Activated CD8-positive, alpha-beta memory T cell treated with anti-CD3 and anti-CD28 coated beads, Interleukin-2, amount 10 ng/mL, durations not matched to agents 7 days and 5 days (primary cell): ENCODE data around the gene GRIN2C. TPM values are rescaled to one million over a fixed set of nuclear protein-coding genes. Genes with fewer than 3 reads are reported as not detected.

Experiments
- ATAC-seq: fragments of 150-1000 bp; cut with Tn5 transposase; one replicate; pipeline ENCODE4 v1.10.0; 2021; ENCODE audit warnings: moderate library complexity
- CTCF ChIA-PET: fragments of 350-600 bp; sonication (Branson Sonifier 250); formaldehyde crosslinking; loops from one replicate; lab custom pipeline; 2021; ENCODE audit warnings: antibody characterized with exemption; lab: Charles Lee
- DNase-seq: peaks from one replicate; pipeline ENCODE4 v3.0.0-alpha.2; 2020
- H3K27ac Mint-ChIP-seq: one replicate; pipeline ENCODE4 v1.8.0; 2021; ENCODE audit warnings: mild to moderate bottlenecking, mixed read lengths
- H3K27me3 Mint-ChIP-seq: one replicate; pipeline ENCODE4 v1.8.0; 2021; ENCODE audit warnings: mixed read lengths
- H3K36me3 Mint-ChIP-seq: one replicate; pipeline ENCODE4 v1.8.0; 2021; ENCODE audit warnings: mild to moderate bottlenecking, mixed read lengths
- H3K4me1 Mint-ChIP-seq: one replicate; pipeline ENCODE4 v1.8.0; 2021; ENCODE audit warnings: mixed read lengths
- H3K4me3 Mint-ChIP-seq: one replicate; pipeline ENCODE4 v1.8.0; 2021; ENCODE audit warnings: mild to moderate bottlenecking, moderate library complexity, mixed read lengths
- H3K9me3 Mint-ChIP-seq: one replicate; pipeline ENCODE4 v1.8.0; 2022; ENCODE audit warnings: low read depth, mixed read lengths
- total RNA-seq, 2 experiments: library from RNA; stranded (reverse); gene quantifications; one replicate each; pipeline ENCODE4 v1.2.3, GENCODE V29; 2021

The GRIN2C gene
- total RNA-seq, 2 experiments from 2014 or later: 0.07 to 0.09 TPM

GRCh38 chr17:74803388-74803930, 56.2 kb downstream of the GRIN2C start:
- no peak overlapping the region for H3K4me3 Mint-ChIP-seq
- DNase-seq: no peak
- no peaks in the 10 kb centered on the region for H3K27me3 Mint-ChIP-seq
- H3K27ac Mint-ChIP-seq: no peak overlapping the region
- no peaks in the 10 kb centered on the region for H3K9me3 Mint-ChIP-seq
- CTCF ChIA-PET: no interaction called here
- H3K4me1 Mint-ChIP-seq: no peaks in the 10 kb centered on the region
- no peak for ATAC-seq
- H3K36me3 Mint-ChIP-seq: peaks cover 4% of the 10 kb centered on the region

GRCh38 chr17:74801896-74802295, 57.8 kb downstream of the GRIN2C start:
- ATAC-seq (no peak), DNase-seq (no peak)
- Mint-ChIP-seq H3K36me3 (peaks cover 6% of the 10 kb centered on the region), H3K9me3 (no peaks in the 10 kb centered on the region), H3K4me1 (peaks cover 6% of the 10 kb centered on the region), H3K27ac (no peak overlapping the region), H3K27me3 (no peaks in the 10 kb centered on the region), H3K4me3 (no peak overlapping the region)
- CTCF ChIA-PET: interaction anchor here (1.0 kb wide), 1 partner anchor 11 kb away, joined by 5 read pairs; no protein-coding TSS in a partner anchor

- Mint-ChIP-seq H3K9me3 (no peaks in the 10 kb centered on the region), H3K36me3 (peaks cover 6% of the 10 kb centered on the region), H3K4me3 (no peak overlapping the region), H3K27ac (no peak overlapping the region), H3K4me1 (peaks cover 6% of the 10 kb centered on the region), H3K27me3 (no peaks in the 10 kb centered on the region)
- ATAC-seq: no peak
- DNase-seq: no peak
- CTCF ChIA-PET: interaction anchor here (1.3 kb wide), 1 partner anchor 9 kb away, joined by 5 read pairs; no protein-coding TSS in a partner anchor
Observed at GRCh38 chr17:74800531-74800930, 59.2 kb downstream of the GRIN2C start.

- Mint-ChIP-seq H3K9me3 (no peaks in the 10 kb centered on the region), H3K4me1 (peaks cover 6% of the 10 kb centered on the region), H3K27me3 (no peaks in the 10 kb centered on the region), H3K36me3 (peaks cover 10% of the 10 kb centered on the region), H3K4me3 (no peak overlapping the region), H3K27ac (no peak overlapping the region)
- no peak for DNase-seq
- CTCF ChIA-PET: no interaction called here
- no peak for ATAC-seq
Observed at GRCh38 chr17:74799097-74799496, 60.6 kb downstream of the GRIN2C start.

GRCh38 chr17:74798239-74798707, 61.4 kb downstream of the GRIN2C start:
- no peaks in the 10 kb centered on the region for H3K9me3 Mint-ChIP-seq
- CTCF ChIA-PET: no interaction called here
- peaks cover 6% of the 10 kb centered on the region for H3K4me1 Mint-ChIP-seq
- H3K27ac Mint-ChIP-seq: no peak overlapping the region
- DNase-seq: no peak
- H3K36me3 Mint-ChIP-seq: peaks cover 11% of the 10 kb centered on the region
- H3K4me3 Mint-ChIP-seq: no peak overlapping the region
- ATAC-seq: no peak
- no peaks in the 10 kb centered on the region for H3K27me3 Mint-ChIP-seq

- Mint-ChIP-seq H3K27me3 (no peaks in the 10 kb centered on the region), H3K27ac (no peak overlapping the region), H3K4me3 (no peak overlapping the region), H3K36me3 (peaks cover 15% of the 10 kb centered on the region), H3K9me3 (no peaks in the 10 kb centered on the region), H3K4me1 (peaks cover 7% of the 10 kb centered on the region)
- DNase-seq: no peak
- no peak for ATAC-seq
- CTCF ChIA-PET: no interaction called here
Observed at GRCh38 chr17:74797824-74798223, 61.9 kb downstream of the GRIN2C start.

- no peaks in the 10 kb centered on the region for H3K27me3 Mint-ChIP-seq
- H3K9me3 Mint-ChIP-seq: no peaks in the 10 kb centered on the region
- CTCF ChIA-PET: interaction anchor here (1.1 to 1.8 kb wide), 2 partner anchors 64 to 140 kb away, joined by 3 to 4 read pairs; no protein-coding TSS in a partner anchor
- DNase-seq: no peak
- H3K36me3 Mint-ChIP-seq: peaks cover 16% of the 10 kb centered on the region
- peaks cover 8% of the 10 kb centered on the region for H3K4me1 Mint-ChIP-seq
- H3K4me3 Mint-ChIP-seq: no peak overlapping the region
- no peak for ATAC-seq
- no peak overlapping the region for H3K27ac Mint-ChIP-seq
Observed at GRCh38 chr17:74796866-74797265, 62.8 kb downstream of the GRIN2C start.

- peaks cover 12% of the 10 kb centered on the region for H3K4me1 Mint-ChIP-seq
- CTCF ChIA-PET: interaction anchor here (1.1 to 1.8 kb wide), 3 partner anchors 37 to 139 kb away, joined by 3 to 4 read pairs (median 3); no protein-coding TSS in a partner anchor
- H3K9me3 Mint-ChIP-seq: no peaks in the 10 kb centered on the region
- H3K36me3 Mint-ChIP-seq: peaks cover 16% of the 10 kb centered on the region
- ATAC-seq (no peak), DNase-seq (no peak)
- no peaks in the 10 kb centered on the region for H3K27me3 Mint-ChIP-seq
- H3K4me3 Mint-ChIP-seq: no peak overlapping the region
- no peak overlapping the region for H3K27ac Mint-ChIP-seq
Observed at GRCh38 chr17:74796211-74796610, 63.5 kb downstream of the GRIN2C start.

GRCh38 chr17:74795327-74796020, 64.2 kb downstream of the GRIN2C start:
- DNase-seq (no peak), ATAC-seq (no peak)
- Mint-ChIP-seq H3K4me1 (peaks cover 19% of the 10 kb centered on the region), H3K36me3 (peaks cover 19% of the 10 kb centered on the region), H3K9me3 (no peaks in the 10 kb centered on the region), H3K27ac (no peak overlapping the region), H3K27me3 (no peaks in the 10 kb centered on the region), H3K4me3 (no peak overlapping the region)
- CTCF ChIA-PET: interaction anchor here (1.1 to 8.7 kb wide), 4 partner anchors 36 to 138 kb away, joined by 3 to 262 read pairs (median 4); partner anchors contain the start of genes FDXR and GRIN2C

- Mint-ChIP-seq H3K27ac (no peak overlapping the region), H3K27me3 (no peaks in the 10 kb centered on the region), H3K4me3 (no peak overlapping the region), H3K4me1 (peaks cover 25% of the 10 kb centered on the region), H3K36me3 (peaks cover 20% of the 10 kb centered on the region), H3K9me3 (no peaks in the 10 kb centered on the region)
- ATAC-seq: no peak
- DNase-seq: no peak
- CTCF ChIA-PET: interaction anchor here (1.1 to 8.7 kb wide), 9 partner anchors 14 to 227 kb away, joined by 3 to 262 read pairs (median 11); partner anchors contain the start of genes FDXR, GRIN2C and NAT9
Observed at GRCh38 chr17:74792586-74793105, 67.0 kb downstream of the GRIN2C start.

Other genes with a start within 250 kb of the GRIN2C start
- not detected for gene CD300E, start 236.1 kb downstream of the GRIN2C start, total RNA-seq
- not detected for gene CD300LF, start 147.0 kb downstream of the GRIN2C start, total RNA-seq
- 10 to 100 TPM; 36.7 to 51.7 TPM for gene RAB37, start 122.6 kb downstream of the GRIN2C start, total RNA-seq
- gene NHERF1, start 111.3 kb downstream of the GRIN2C start, total RNA-seq: 100 to 1,000 TPM; 284 to 377 TPM
- 10 to 100 TPM; 34.1 to 34.5 TPM for gene NAT9, start 83.5 kb downstream of the GRIN2C start, total RNA-seq
- 10 to 100 TPM; 38.2 to 39.4 TPM for gene FDXR, start 13.1 kb upstream of the GRIN2C start, total RNA-seq
- not detected for gene FADS6, start 33.7 kb upstream of the GRIN2C start, total RNA-seq
- gene USH1G, start 63.4 kb upstream of the GRIN2C start, total RNA-seq: not detected
- not detected for gene OTOP2, start 64.4 kb upstream of the GRIN2C start, total RNA-seq
- gene OTOP3, start 76.0 kb upstream of the GRIN2C start, total RNA-seq: not detected
- gene HID1, start 112.9 kb upstream of the GRIN2C start, total RNA-seq: not detected
- gene CDR2L, start 127.7 kb upstream of the GRIN2C start, total RNA-seq: under 1 TPM; 0.32 to 0.47 TPM
- 10 to 100 TPM; 45.9 to 53.1 TPM for gene MRPL58, start 152.8 kb upstream of the GRIN2C start, total RNA-seq
- 100 to 1,000 TPM; 188 to 210 TPM for gene ATP5PD, start 187.1 kb upstream of the GRIN2C start, total RNA-seq
- gene KCTD2, start 187.3 kb upstream of the GRIN2C start, total RNA-seq: 10 to 100 TPM; 16.8 to 19.1 TPM
- 1 to 10 TPM; 2.3 to 3.2 TPM for gene SLC16A5, start 228.1 kb upstream of the GRIN2C start, total RNA-seq